ENCODE measurements around the gene KMT2D.

- TF ChIP-seq, protein P1, sequence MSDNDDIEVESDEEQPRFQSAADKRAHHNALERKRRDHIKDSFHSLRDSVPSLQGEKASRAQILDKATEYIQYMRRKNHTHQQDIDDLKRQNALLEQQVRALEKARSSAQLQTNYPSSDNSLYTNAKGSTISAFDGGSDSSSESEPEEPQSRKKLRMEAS (IDR thresholded peaks at IDR 0.05; ENCODE audit: insufficient read depth, insufficient read length) = no peak
- TF ChIP-seq POLR2AphosphoS5 (IDR thresholded peaks at IDR 0.05; ENCODE audit: insufficient read depth, low read depth, low read length) = no peak
- no peak for TF ChIP-seq CTCF (IDR thresholded peaks at IDR 0.05; ENCODE audit: extremely low read depth in 1 of 2, insufficient read depth in 1 of 2, low read depth in 1 of 2, low read length in 2 of 2)
- no peak for TF ChIP-seq POLR2A (IDR thresholded peaks at IDR 0.05; ENCODE audit: low read depth, low read length)
- TF ChIP-seq EZH2 (IDR thresholded peaks at IDR 0.05; ENCODE audit: borderline replicate concordance, low read depth, low read length, severe bottlenecking) = no peak
- TF ChIP-seq MYC (IDR thresholded peaks at IDR 0.05; ENCODE audit: low read depth, low read length) = no peak
- TF ChIP-seq FOS (IDR thresholded peaks at IDR 0.05; ENCODE audit: borderline replicate concordance, insufficient read depth, low read length) = no peak
Measured at GRCh38 chr12:49030119-49030518, 30.5 kb downstream of the KMT2D start.

Data from endothelial cell of umbilical vein (primary cell).